ENCODE results near the gene CRELD2. TPM values are rescaled to one million over a fixed set of nuclear protein-coding genes. Genes with fewer than 3 reads are reported as not detected.

CRELD2 gene
- total and polyA plus RNA-seq, 2 experiments from 2014 or later = 35.7 to 47.7 TPM

Small RNA genes within 50 kb of the gene (microRNA-seq; reads per million reads assigned to microRNA genes)
- not detected for gene MIR6821

Small RNA genes within 50 kb of the gene (small RNA-seq; reads per million reads assigned to genes)
- not detected for gene MIR6821 (ENCODE audit: low replicate concordance)

Other genes with a start within 250 kb of the CRELD2 start
- gene BRD1, start 90.8 kb upstream of the CRELD2 start, total RNA-seq (2014; rRNA removed; shearing (Covaris generic)) = 33.8 and 36.1 TPM in 2 replicates
- gene BRD1, start 90.8 kb upstream of the CRELD2 start, polyA plus RNA-seq (2016; fragmentation: Nextera tagmentation; extraction: Ambion mirVana) = 12.3 and 13.1 TPM in 2 replicates
- gene ZBED4, start 64.8 kb upstream of the CRELD2 start, total RNA-seq (2014; rRNA removed; shearing (Covaris generic)) = 28.0 and 31.9 TPM in 2 replicates
- gene ZBED4, start 64.8 kb upstream of the CRELD2 start, polyA plus RNA-seq (2016; fragmentation: Nextera tagmentation; extraction: Ambion mirVana) = 8.5 and 9.0 TPM in 2 replicates
- gene ALG12, start 196 bp upstream of the CRELD2 start, total RNA-seq (2014; rRNA removed; shearing (Covaris generic)) = 23.3 and 26.9 TPM in 2 replicates
- 18.7 and 21.8 TPM in 2 replicates for gene ALG12, start 196 bp upstream of the CRELD2 start, polyA plus RNA-seq (2016; fragmentation: Nextera tagmentation; extraction: Ambion mirVana)
- gene PIM3, start 42.1 kb downstream of the CRELD2 start, total RNA-seq (2014; rRNA removed; shearing (Covaris generic)) = 30.6 and 37.3 TPM in 2 replicates
- 17.7 and 18.8 TPM in 2 replicates for gene PIM3, start 42.1 kb downstream of the CRELD2 start, polyA plus RNA-seq (2016; fragmentation: Nextera tagmentation; extraction: Ambion mirVana)
- gene IL17REL, start 94.1 kb downstream of the CRELD2 start, total RNA-seq (2014; rRNA removed; shearing (Covaris generic)) = 0.31 TPM in 1 of 2 replicates, not detected in the other
- not detected in 2 replicates for gene IL17REL, start 94.1 kb downstream of the CRELD2 start, polyA plus RNA-seq (2016; fragmentation: Nextera tagmentation; extraction: Ambion mirVana)
- not detected in 2 replicates for gene TTLL8, start 139.7 kb downstream of the CRELD2 start, total RNA-seq (2014; rRNA removed; shearing (Covaris generic))
- gene TTLL8, start 139.7 kb downstream of the CRELD2 start, polyA plus RNA-seq (2016; fragmentation: Nextera tagmentation; extraction: Ambion mirVana) = not detected in 2 replicates
- not detected in 2 replicates for gene MLC1, start 166.8 kb downstream of the CRELD2 start, total RNA-seq (2014; rRNA removed; shearing (Covaris generic))
- not detected in 2 replicates for gene MLC1, start 166.8 kb downstream of the CRELD2 start, polyA plus RNA-seq (2016; fragmentation: Nextera tagmentation; extraction: Ambion mirVana)
- 0.62 and 0.73 TPM in 2 replicates for gene MOV10L1, start 171.4 kb downstream of the CRELD2 start, total RNA-seq (2014; rRNA removed; shearing (Covaris generic))
- gene MOV10L1, start 171.4 kb downstream of the CRELD2 start, polyA plus RNA-seq (2016; fragmentation: Nextera tagmentation; extraction: Ambion mirVana) = 1.2 and 1.8 TPM in 2 replicates

All from GM23338 (cell line).